Measurements from ENCODE around the gene TRIM52. TPM values are rescaled to one million over a fixed set of nuclear protein-coding genes. Genes with fewer than 3 reads are reported as not detected.

TRIM52 gene
- total and polyA plus RNA-seq, 9 of the 15 experiments (the other 6 are each of a cell fraction or from before 2014, with no cell fraction given): 3.3 to 21.9 (median 13.5) TPM

GRCh38 chr5:181217111-181217802, 43.7 kb downstream of the TRIM52 start (continued):
- TF ChIP-seq, protein P1, sequence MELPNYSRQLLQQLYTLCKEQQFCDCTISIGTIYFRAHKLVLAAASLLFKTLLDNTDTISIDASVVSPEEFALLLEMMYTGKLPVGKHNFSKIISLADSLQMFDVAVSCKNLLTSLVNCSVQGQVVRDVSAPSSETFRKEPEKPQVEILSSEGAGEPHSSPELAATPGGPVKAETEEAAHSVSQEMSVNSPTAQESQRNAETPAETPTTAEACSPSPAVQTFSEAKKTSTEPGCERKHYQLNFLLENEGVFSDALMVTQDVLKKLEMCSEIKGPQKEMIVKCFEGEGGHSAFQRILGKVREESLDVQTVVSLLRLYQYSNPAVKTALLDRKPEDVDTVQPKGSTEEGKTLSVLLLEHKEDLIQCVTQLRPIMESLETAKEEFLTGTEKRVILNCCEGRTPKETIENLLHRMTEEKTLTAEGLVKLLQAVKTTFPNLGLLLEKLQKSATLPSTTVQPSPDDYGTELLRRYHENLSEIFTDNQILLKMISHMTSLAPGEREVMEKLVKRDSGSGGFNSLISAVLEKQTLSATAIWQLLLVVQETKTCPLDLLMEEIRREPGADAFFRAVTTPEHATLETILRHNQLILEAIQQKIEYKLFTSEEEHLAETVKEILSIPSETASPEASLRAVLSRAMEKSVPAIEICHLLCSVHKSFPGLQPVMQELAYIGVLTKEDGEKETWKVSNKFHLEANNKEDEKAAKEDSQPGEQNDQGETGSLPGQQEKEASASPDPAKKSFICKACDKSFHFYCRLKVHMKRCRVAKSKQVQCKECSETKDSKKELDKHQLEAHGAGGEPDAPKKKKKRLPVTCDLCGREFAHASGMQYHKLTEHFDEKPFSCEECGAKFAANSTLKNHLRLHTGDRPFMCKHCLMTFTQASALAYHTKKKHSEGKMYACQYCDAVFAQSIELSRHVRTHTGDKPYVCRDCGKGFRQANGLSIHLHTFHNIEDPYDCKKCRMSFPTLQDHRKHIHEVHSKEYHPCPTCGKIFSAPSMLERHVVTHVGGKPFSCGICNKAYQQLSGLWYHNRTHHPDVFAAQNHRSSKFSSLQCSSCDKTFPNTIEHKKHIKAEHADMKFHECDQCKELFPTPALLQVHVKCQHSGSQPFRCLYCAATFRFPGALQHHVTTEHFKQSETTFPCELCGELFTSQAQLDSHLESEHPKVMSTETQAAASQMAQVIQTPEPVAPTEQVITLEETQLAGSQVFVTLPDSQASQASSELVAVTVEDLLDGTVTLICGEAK (IDR thresholded peaks at IDR 0.05): no peak
- TF ChIP-seq, protein P1 (CRISPR knock-in tag; IDR thresholded peaks at IDR 0.05): no peak
- no peak for TF ChIP-seq SMARCA4 (IDR thresholded peaks at IDR 0.05)
- TF ChIP-seq HNRNPUL1 (IDR thresholded peaks at IDR 0.05; ENCODE audit: low read length): no peak
- peak; percentile 14; the same call in 1 of the 2 replicates for TF ChIP-seq NFIC (IDR thresholded peaks at IDR 0.05)
- TF ChIP-seq, protein P2, sequence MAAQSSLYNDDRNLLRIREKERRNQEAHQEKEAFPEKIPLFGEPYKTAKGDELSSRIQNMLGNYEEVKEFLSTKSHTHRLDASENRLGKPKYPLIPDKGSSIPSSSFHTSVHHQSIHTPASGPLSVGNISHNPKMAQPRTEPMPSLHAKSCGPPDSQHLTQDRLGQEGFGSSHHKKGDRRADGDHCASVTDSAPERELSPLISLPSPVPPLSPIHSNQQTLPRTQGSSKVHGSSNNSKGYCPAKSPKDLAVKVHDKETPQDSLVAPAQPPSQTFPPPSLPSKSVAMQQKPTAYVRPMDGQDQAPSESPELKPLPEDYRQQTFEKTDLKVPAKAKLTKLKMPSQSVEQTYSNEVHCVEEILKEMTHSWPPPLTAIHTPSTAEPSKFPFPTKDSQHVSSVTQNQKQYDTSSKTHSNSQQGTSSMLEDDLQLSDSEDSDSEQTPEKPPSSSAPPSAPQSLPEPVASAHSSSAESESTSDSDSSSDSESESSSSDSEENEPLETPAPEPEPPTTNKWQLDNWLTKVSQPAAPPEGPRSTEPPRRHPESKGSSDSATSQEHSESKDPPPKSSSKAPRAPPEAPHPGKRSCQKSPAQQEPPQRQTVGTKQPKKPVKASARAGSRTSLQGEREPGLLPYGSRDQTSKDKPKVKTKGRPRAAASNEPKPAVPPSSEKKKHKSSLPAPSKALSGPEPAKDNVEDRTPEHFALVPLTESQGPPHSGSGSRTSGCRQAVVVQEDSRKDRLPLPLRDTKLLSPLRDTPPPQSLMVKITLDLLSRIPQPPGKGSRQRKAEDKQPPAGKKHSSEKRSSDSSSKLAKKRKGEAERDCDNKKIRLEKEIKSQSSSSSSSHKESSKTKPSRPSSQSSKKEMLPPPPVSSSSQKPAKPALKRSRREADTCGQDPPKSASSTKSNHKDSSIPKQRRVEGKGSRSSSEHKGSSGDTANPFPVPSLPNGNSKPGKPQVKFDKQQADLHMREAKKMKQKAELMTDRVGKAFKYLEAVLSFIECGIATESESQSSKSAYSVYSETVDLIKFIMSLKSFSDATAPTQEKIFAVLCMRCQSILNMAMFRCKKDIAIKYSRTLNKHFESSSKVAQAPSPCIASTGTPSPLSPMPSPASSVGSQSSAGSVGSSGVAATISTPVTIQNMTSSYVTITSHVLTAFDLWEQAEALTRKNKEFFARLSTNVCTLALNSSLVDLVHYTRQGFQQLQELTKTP (IDR thresholded peaks at IDR 0.05; ENCODE audit: low read depth in 1 of 2, partially characterized antibody in 2 of 2): no peak
- no peak for TF ChIP-seq CEBPG (CRISPR knock-in tag; IDR thresholded peaks at IDR 0.05)
- no peak for TF ChIP-seq CEBPG (tag; conservative IDR thresholded peaks at IDR 0.05 in 1 of 2, IDR thresholded peaks at IDR 0.05 in 1 of 2)
- no peak for TF ChIP-seq ZC3H4 (CRISPR knock-in tag; IDR thresholded peaks at IDR 0.05; ENCODE audit: borderline replicate concordance)
- no peak for TF ChIP-seq HOMEZ (CRISPR knock-in tag; IDR thresholded peaks at IDR 0.05)
- TF ChIP-seq LEF1 (IDR thresholded peaks at IDR 0.05): no peak
- peak; percentile 60; the same call in 1 of the 2 replicates for TF ChIP-seq ZEB2 (IDR thresholded peaks at IDR 0.05)
- TF ChIP-seq KDM4B (IDR thresholded peaks at IDR 0.05; ENCODE audit: borderline replicate concordance in 2 of 2, low read depth in 1 of 2): no peak
- no peak for TF ChIP-seq NFXL1 (CRISPR knock-in tag; IDR thresholded peaks at IDR 0.05)
